Liver (tissue), 9 donors: Measurements from ENCODE around the gene LILRA1. TPM values are rescaled to one million over a fixed set of nuclear protein-coding genes. Genes with fewer than 3 reads are reported as not detected.
"Not testable (repeated sequence)": the region's sequence is repeated elsewhere in the genome, so short reads cannot be mapped to it uniquely, and the experiment has no call there.

Experiments
- DNase-seq: peaks from one replicate; pipeline ENCODE4 v3.0.0-alpha.2; 2017; ENCODE audit warnings: low spot score
- H3K27ac ChIP-seq, 2 donors: one replicate each; pipeline ENCODE4 v1.7.0; 2013; ENCODE audit warnings: inconsistent platforms in 2 of 2, low read length in 2 of 2, control low read depth in 1 of 2, low read depth in 1 of 2, mild to moderate bottlenecking in 1 of 2
- H3K27me3 ChIP-seq, 4 donors: one replicate each; pipeline versions ENCODE4 v1.6.1 to v1.7.0; 2013; ENCODE audit warnings: low read length in 3 of 4, inconsistent platforms in 1 of 4, mild to moderate bottlenecking in 1 of 4, moderate library complexity in 1 of 4; ENCODE audit not compliant: control insufficient read depth in 4 of 4, insufficient read depth in 4 of 4
- H3K36me3 ChIP-seq, 4 donors: one replicate each; pipeline versions ENCODE4 v1.6.1 to v1.7.0; 2013; ENCODE audit warnings: low read length in 3 of 4, mild to moderate bottlenecking in 3 of 4, low read depth in 1 of 4, moderate library complexity in 1 of 4; ENCODE audit not compliant: control insufficient read depth in 4 of 4, insufficient read depth in 3 of 4
- H3K4me1 ChIP-seq, 4 donors: one replicate each; pipeline versions ENCODE4 v1.6.1 to v1.7.0; 2013; ENCODE audit warnings: low read length in 3 of 4, mild to moderate bottlenecking in 3 of 4, moderate library complexity in 1 of 4; ENCODE audit not compliant: control insufficient read depth in 4 of 4, insufficient read depth in 4 of 4
- H3K4me3 ChIP-seq, 3 donors: one replicate each; pipeline versions ENCODE4 v1.6.1 to v1.7.0; 2013; ENCODE audit warnings: low read length in 3 of 3, control low read depth in 1 of 3, low read depth in 1 of 3, mild to moderate bottlenecking in 1 of 3
- H3K9ac ChIP-seq, 2 donors: one replicate each; pipeline ENCODE4 v1.7.0; 2013; ENCODE audit warnings: low read length in 2 of 2, mild to moderate bottlenecking in 2 of 2, moderate library complexity in 2 of 2, control low read depth in 1 of 2, low read depth in 1 of 2
- H3K9me3 ChIP-seq, 4 donors: one replicate each; pipeline versions ENCODE4 v1.6.1 to v1.7.0; 2013; ENCODE audit warnings: low read length in 3 of 4; ENCODE audit not compliant: control insufficient read depth in 4 of 4
- EGR1 ChIP-seq, 2 donors: IDR thresholded peaks; 2 replicates each; pipeline ENCODE4 v1.6.1; 2016 to 2018; ENCODE audit warnings: antibody characterized with exemption in 2 of 2, low read depth in 2 of 2
- FOXA1 ChIP-seq: IDR thresholded peaks from 2 replicates; pipeline ENCODE4 v1.6.1; 2016; ENCODE audit warnings: antibody characterized with exemption
- FOXA2 ChIP-seq: IDR thresholded peaks from 2 replicates; pipeline ENCODE4 v1.6.1; 2016; ENCODE audit warnings: antibody characterized with exemption
- GABPA ChIP-seq, 2 donors: IDR thresholded peaks in 1 of 2; conservative IDR thresholded peaks in 1 of 2; 2 replicates each; pipeline ENCODE4 v1.6.1; 2016; ENCODE audit warnings: antibody characterized with exemption in 2 of 2, mild to moderate bottlenecking in 1 of 2, moderate library complexity in 1 of 2
- HNF4A ChIP-seq, 2 donors: conservative IDR thresholded peaks; 2 replicates each; pipeline ENCODE4 v1.6.1; 2016; ENCODE audit warnings: antibody characterized with exemption in 2 of 2, mild to moderate bottlenecking in 2 of 2
- HNF4G ChIP-seq: IDR thresholded peaks from 2 replicates; pipeline ENCODE4 v1.6.1; 2016; ENCODE audit warnings: antibody characterized with exemption
- JUND ChIP-seq, 2 donors: IDR thresholded peaks; 2 replicates each; pipeline ENCODE4 v1.6.1; 2016; ENCODE audit warnings: antibody characterized with exemption in 2 of 2
- RAD21 ChIP-seq, 2 donors: IDR thresholded peaks; 2 replicates each; pipeline ENCODE4 v1.6.1; 2016; ENCODE audit warnings: antibody characterized with exemption in 2 of 2, mild to moderate bottlenecking in 2 of 2
- RXRA ChIP-seq, 2 donors: IDR thresholded peaks; 2 replicates each; pipeline ENCODE4 v1.6.1; 2017 to 2018; ENCODE audit warnings: antibody characterized with exemption in 2 of 2, mild to moderate bottlenecking in 1 of 2
- SP1 ChIP-seq: IDR thresholded peaks from 2 replicates; pipeline ENCODE4 v1.6.1; 2018; ENCODE audit warnings: antibody characterized with exemption, mild to moderate bottlenecking
- TAF1 ChIP-seq: conservative IDR thresholded peaks from 2 replicates; pipeline ENCODE4 v1.6.1; 2016; ENCODE audit warnings: antibody characterized with exemption, mild to moderate bottlenecking
- YY1 ChIP-seq: IDR thresholded peaks from 2 replicates; pipeline ENCODE4 v1.6.1; 2016; ENCODE audit warnings: antibody characterized with exemption, mild to moderate bottlenecking
- WGBS: extraction: QIAGEN DNeasy Blood & Tissue Kit; methylation state at CpG from one replicate; pipeline ENCODE4 v1.1.7; 2013; 5-methylcytosine and 5-hydroxymethylcytosine counted together
- polyA plus RNA-seq, 2 donors: library from polyadenylated mRNA; stranded (reverse) in 1 of 2; unstranded in 1 of 2; fragments of 200-250 nt in 1 of 2; fragments of >200 nt in 1 of 2; fragmentation: Nextera tagmentation in 1 of 2; extraction: Ambion mirVana in 1 of 2; gene quantifications; one replicate each; pipeline versions ENCODE4 v1.2.1 to v1.2.3, GENCODE V29; 2013 to 2015
- total RNA-seq, 2 donors: library from RNA; depleted of rRNA; stranded (reverse); fragments of >200 nt; gene quantifications; one replicate each; pipeline ENCODE4 v1.2.3, GENCODE V29; 2014
- TF ChIP-seq, protein P1 (sequence below): IDR thresholded peaks from 2 replicates; pipeline ENCODE4 v1.6.1; 2016; ENCODE audit warnings: antibody characterized with exemption
- TF ChIP-seq, protein P2 (sequence below): fragments of 150-350 bp; IDR thresholded peaks from 2 replicates; pipeline ENCODE4 v1.5.1; 2017; ENCODE audit warnings: improper control_type of control experiment, low read depth, low read length; ENCODE audit not compliant: missing input control
- TF ChIP-seq, protein P3 (sequence below): IDR thresholded peaks from 2 replicates; pipeline ENCODE4 v1.6.1; 2016; ENCODE audit warnings: antibody characterized with exemption
- donor health status: healthy.
- donor health status: healthy.
- donor health status: healthy.
- donor health status: healthy.
- donor health status: healthy.

The LILRA1 gene
- total and polyA plus RNA-seq, 4 donors = 0.43 to 2.1 (median 1.2) TPM

DNA sequence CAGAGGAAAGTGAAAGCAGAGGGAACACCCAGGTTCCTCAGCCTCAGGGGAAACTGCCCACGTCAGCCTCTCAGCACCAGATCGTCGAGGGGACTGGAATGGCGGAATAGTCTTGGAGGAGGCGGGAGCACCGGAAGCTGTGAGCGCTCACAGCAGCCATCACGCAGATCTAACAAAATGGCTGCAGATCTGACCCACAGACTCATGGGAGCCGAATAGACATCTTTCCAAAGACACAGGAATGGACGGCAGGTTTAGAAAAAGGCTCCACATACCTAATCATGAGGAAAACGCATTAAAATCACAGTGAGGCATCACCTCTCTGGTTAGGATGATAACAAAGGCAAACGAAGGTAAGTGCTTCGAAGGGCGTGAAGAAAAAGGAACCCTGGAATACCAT is 31.6 kb upstream of the LILRA1 start:
- WGBS = 77% methylated on average over 14 of the region's 14 CpGs
- DNase-seq = no peak
- peaks cover 0 to 2% (median 0%) of the 10 kb centered on the region in 4 donors for H3K27me3 ChIP-seq
- TF ChIP-seq TAF1 = no peak
- TF ChIP-seq YY1 = peak; percentile 19
- no peak for TF ChIP-seq FOXA1
- no peak overlapping the region for H3K27ac ChIP-seq
- H3K4me1 ChIP-seq = no peaks in the 10 kb centered on the region
- no peaks in the 10 kb centered on the region for H3K36me3 ChIP-seq
- H3K4me3 ChIP-seq = no peak overlapping the region
- no peak overlapping the region for H3K9ac ChIP-seq
- no peaks in the 10 kb centered on the region for H3K9me3 ChIP-seq

DNA sequence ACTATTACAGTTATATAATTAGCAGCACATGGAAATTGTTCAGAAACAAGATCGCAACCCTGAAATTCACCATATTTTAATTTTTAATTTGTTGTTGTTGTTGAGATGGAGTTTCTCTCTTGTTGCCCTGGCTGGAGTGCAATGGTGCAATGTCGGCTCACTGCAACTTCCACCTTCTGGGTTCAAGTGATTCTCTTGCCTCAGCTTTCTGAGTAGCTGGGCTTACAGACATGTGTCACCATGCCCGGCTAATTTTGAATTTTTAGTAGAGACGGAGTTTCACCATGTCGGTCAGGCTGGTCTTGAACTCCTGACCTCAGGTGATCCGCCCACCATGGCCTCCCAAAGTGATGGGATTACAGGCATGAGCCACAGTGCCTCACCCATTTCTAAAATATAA is 30.2 kb upstream of the LILRA1 start:
- H3K4me3 ChIP-seq, DNase-seq, H3K9me3 ChIP-seq, H3K4me1 ChIP-seq, H3K27me3 ChIP-seq, H3K36me3 ChIP-seq, H3K9ac ChIP-seq, H3K27ac ChIP-seq: not testable (repeated sequence)
- WGBS = 85% methylated on average over 6 of the region's 6 CpGs

DNA sequence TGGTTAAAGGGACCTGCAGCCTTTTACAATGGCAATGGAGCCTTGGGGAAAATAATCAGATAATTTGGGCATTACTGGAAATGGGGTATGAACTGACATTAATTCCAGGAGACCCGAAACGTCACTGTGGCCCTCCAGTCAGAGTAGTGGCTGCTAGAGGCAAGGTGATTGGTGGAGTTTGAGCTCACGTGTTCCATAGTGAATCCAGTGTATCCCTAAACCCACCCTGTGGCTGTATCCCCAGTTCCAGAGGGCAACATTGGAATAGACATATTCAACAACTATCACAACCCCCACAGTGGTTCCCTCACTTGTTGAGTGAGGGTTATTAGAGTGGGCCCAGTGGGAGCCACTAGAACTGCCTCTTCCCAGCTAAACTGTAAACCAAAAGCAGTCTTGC is 23.1 kb upstream of the LILRA1 start:
- Histone ChIP-seq H3K27me3 (no peaks in the 10 kb centered on the region), H3K36me3 (no peaks in the 10 kb centered on the region), H3K9ac (no peak overlapping the region), H3K4me1 (no peaks in the 10 kb centered on the region), H3K4me3 (no peak overlapping the region), H3K9me3 (no peaks in the 10 kb centered on the region), H3K27ac (no peak overlapping the region)
- DNase-seq = no peak
- TF ChIP-seq, protein P1, sequence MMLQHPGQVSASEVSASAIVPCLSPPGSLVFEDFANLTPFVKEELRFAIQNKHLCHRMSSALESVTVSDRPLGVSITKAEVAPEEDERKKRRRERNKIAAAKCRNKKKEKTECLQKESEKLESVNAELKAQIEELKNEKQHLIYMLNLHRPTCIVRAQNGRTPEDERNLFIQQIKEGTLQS = no peak
- TF ChIP-seq FOXA2 = no peak
- no peak for TF ChIP-seq RAD21 (IDR thresholded peaks at IDR 0.05)
- no peak for TF ChIP-seq HNF4A (conservative IDR thresholded peaks at IDR 0.05)
- TF ChIP-seq EGR1 (IDR thresholded peaks at IDR 0.05; ENCODE audit: low read depth in 2 of 2) = no peak
- no peak for TF ChIP-seq HNF4G
- TF ChIP-seq, protein P2, sequence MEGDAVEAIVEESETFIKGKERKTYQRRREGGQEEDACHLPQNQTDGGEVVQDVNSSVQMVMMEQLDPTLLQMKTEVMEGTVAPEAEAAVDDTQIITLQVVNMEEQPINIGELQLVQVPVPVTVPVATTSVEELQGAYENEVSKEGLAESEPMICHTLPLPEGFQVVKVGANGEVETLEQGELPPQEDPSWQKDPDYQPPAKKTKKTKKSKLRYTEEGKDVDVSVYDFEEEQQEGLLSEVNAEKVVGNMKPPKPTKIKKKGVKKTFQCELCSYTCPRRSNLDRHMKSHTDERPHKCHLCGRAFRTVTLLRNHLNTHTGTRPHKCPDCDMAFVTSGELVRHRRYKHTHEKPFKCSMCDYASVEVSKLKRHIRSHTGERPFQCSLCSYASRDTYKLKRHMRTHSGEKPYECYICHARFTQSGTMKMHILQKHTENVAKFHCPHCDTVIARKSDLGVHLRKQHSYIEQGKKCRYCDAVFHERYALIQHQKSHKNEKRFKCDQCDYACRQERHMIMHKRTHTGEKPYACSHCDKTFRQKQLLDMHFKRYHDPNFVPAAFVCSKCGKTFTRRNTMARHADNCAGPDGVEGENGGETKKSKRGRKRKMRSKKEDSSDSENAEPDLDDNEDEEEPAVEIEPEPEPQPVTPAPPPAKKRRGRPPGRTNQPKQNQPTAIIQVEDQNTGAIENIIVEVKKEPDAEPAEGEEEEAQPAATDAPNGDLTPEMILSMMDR = no peak
- TF ChIP-seq SP1 = no peak
- TF ChIP-seq, protein P3, sequence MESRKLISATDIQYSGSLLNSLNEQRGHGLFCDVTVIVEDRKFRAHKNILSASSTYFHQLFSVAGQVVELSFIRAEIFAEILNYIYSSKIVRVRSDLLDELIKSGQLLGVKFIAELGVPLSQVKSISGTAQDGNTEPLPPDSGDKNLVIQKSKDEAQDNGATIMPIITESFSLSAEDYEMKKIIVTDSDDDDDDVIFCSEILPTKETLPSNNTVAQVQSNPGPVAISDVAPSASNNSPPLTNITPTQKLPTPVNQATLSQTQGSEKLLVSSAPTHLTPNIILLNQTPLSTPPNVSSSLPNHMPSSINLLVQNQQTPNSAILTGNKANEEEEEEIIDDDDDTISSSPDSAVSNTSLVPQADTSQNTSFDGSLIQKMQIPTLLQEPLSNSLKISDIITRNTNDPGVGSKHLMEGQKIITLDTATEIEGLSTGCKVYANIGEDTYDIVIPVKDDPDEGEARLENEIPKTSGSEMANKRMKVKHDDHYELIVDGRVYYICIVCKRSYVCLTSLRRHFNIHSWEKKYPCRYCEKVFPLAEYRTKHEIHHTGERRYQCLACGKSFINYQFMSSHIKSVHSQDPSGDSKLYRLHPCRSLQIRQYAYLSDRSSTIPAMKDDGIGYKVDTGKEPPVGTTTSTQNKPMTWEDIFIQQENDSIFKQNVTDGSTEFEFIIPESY = no peak
- TF ChIP-seq GABPA (IDR thresholded peaks at IDR 0.05 in 1 of 2, conservative IDR thresholded peaks at IDR 0.05 in 1 of 2) = no peak
- TF ChIP-seq JUND (IDR thresholded peaks at IDR 0.05) = no peak
- TF ChIP-seq TAF1 = no peak
- no peak for TF ChIP-seq RXRA (IDR thresholded peaks at IDR 0.05)
- WGBS = 59% methylated on average over 3 of the region's 3 CpGs

DNA sequence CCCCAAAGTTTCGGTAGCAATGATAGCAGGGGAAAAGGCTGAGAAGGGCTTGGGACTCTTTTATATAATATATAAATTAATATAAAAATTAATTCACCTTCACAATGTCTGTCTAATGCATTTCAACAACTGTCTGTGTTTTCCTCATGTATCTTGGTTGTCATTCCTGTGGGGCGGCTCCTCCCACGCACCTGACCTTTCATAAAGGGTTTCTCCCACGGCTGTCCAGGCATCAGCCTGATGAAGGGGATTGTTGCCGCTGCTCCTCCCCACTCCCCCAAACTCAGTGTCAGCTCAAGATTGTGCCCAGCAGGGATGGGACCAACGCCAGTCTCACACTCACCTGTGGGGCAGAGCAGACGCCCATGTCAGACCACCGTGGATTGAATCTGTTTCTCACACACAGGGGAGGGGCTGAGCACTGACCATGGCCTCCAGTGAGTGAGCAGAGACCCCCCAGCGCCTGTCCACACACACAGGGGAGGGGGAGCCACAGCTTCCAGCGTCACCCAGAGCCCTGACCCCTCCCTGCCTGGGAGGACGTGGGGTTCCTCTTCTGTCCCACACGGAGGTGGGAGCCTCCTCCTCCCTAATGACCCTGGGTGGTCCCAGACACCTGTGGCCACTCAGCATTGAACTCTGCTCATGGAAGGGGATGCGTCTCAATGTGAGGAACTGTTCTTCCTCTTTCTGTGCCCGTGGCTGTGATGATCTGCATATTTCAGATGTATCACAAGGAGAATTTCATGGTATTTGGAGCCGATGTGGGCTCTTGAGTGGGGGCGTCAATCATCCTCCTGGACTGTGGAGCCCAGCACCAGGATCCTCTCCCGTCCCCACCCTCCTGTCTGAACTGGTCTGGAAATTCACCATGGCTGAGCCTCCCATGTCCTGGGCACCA is 21.5 kb upstream of the LILRA1 start:
- not testable (repeated sequence) for H3K9ac ChIP-seq, H3K27me3 ChIP-seq, H3K4me1 ChIP-seq, H3K4me3 ChIP-seq, H3K27ac ChIP-seq, H3K36me3 ChIP-seq, H3K9me3 ChIP-seq, DNase-seq
- WGBS = 61% methylated on average over 17 of the region's 17 CpGs
